GM12874 (cell line): ENCODE data around the gene MCEE.

Source experiments
- CTCF ChIP-seq: IDR thresholded peaks from 2 replicates; pipeline ENCODE4 v1.5.1; 2011; ENCODE audit warnings: low read depth, mild to moderate bottlenecking, control low read depth, low read length, moderate library complexity; ENCODE audit not compliant: insufficient read depth

MCEE gene

GRCh38 chr2:71136174-71136573 lies 6.1 kb upstream of the MCEE start:
- no peak for TF ChIP-seq CTCF

- no peak for TF ChIP-seq CTCF
Observed at GRCh38 chr2:71133603-71134002, 3.6 kb upstream of the MCEE start.

- no peak for TF ChIP-seq CTCF
Observed at GRCh38 chr2:71130905-71131244, 846 bp upstream of the MCEE start.

- no peak for TF ChIP-seq CTCF
Observed at GRCh38 chr2:71129902-71130151, 202 bp downstream of the MCEE start.

- TF ChIP-seq CTCF = no peak
Observed at GRCh38 chr2:71129114-71129901, 721 bp downstream of the MCEE start.

- TF ChIP-seq CTCF = no peak
Observed at GRCh38 chr2:71126957-71127356, 3.1 kb downstream of the MCEE start.

- no peak for TF ChIP-seq CTCF
Observed at GRCh38 chr2:71125506-71126294, 4.3 kb downstream of the MCEE start.
